Calu3 (cell line): ENCODE data around the gene BRF1. TPM values are rescaled to one million over a fixed set of nuclear protein-coding genes. Genes with fewer than 3 reads are reported as not detected.

ENCODE experiments used
- BruUV-seq: library from RNA; stranded (reverse); fragments of 400-500 nt; replicated peaks from 2 replicates; lab custom pipeline; 2021; lab: Mats Ljungman, UMichigan
- CTCF ChIA-PET: fragments of 300-600 bp; sonication (Branson Sonifier 250); formaldehyde crosslinking; loops from one replicate; lab custom pipeline; 2022; ENCODE audit warnings: antibody characterized with exemption; lab: Charles Lee
- DNase-seq: peaks from one replicate; pipeline ENCODE4 v3.0.0; 2022
- H3K27ac Mint-ChIP-seq: one replicate; pipeline ENCODE4 v1.8.0; 2022; ENCODE audit warnings: mixed read lengths; ENCODE audit not compliant: unreplicated experiment
- H3K27me3 Mint-ChIP-seq: one replicate; pipeline ENCODE4 v1.8.0; 2022; ENCODE audit warnings: mixed read lengths; ENCODE audit not compliant: unreplicated experiment
- H3K36me3 Mint-ChIP-seq: one replicate; pipeline ENCODE4 v1.8.0; 2022; ENCODE audit warnings: mild to moderate bottlenecking, moderate library complexity, mixed read lengths; ENCODE audit not compliant: insufficient read depth, unreplicated experiment
- H3K4me1 Mint-ChIP-seq: one replicate; pipeline ENCODE4 v1.8.0; 2022; ENCODE audit warnings: mild to moderate bottlenecking, low read depth, mixed read lengths; ENCODE audit not compliant: unreplicated experiment
- H3K4me3 Mint-ChIP-seq: one replicate; pipeline ENCODE4 v1.8.0; 2022; ENCODE audit warnings: mild to moderate bottlenecking, low read depth, moderate library complexity, mixed read lengths; ENCODE audit not compliant: unreplicated experiment
- H3K9me3 Mint-ChIP-seq: one replicate; pipeline ENCODE4 v1.8.0; 2022; ENCODE audit warnings: low read depth, mixed read lengths; ENCODE audit not compliant: unreplicated experiment
- CTCF ChIP-seq: fragments of 200-600 bp; IDR thresholded peaks from one replicate; pipeline ENCODE4 v1.8.0; 2022; ENCODE audit warnings: antibody characterized with exemption; ENCODE audit not compliant: unreplicated experiment
- intact Hi-C: fragments of 100-400 bp; cut with micrococcal nuclease; formaldehyde crosslinking; loops from one replicate; pipeline ENCODE4 v1.10.0; 2022; ENCODE audit not compliant: unreplicated experiment
- total RNA-seq: library from RNA; stranded (reverse); gene quantifications from 2 replicates; pipeline ENCODE4 v1.2.3, GENCODE V29; 2022

The BRF1 gene
- total RNA-seq, 1 experiment from 2014 or later: 38.4 TPM

- Mint-ChIP-seq H3K27me3 (no peaks in the 10 kb centered on the region), H3K9me3 (no peaks in the 10 kb centered on the region), H3K4me1 (peaks cover 15% of the 10 kb centered on the region), H3K4me3 (peak overlapping the region; percentile 51), H3K36me3 (peaks cover 21% of the 10 kb centered on the region), H3K27ac (no peak overlapping the region)
- DNase-seq: peak; percentile 29
- TF ChIP-seq CTCF: no peak
- BruUV-seq: no TSS peak
- CTCF ChIA-PET: interaction anchor here (0.7 to 1.3 kb wide), 3 partner anchors 13 to 222 kb away, joined by 3 to 7 read pairs (median 4); partner anchors contain the start of gene BRF1
- intact Hi-C loops: no loop called here
Observed at GRCh38 chr14:105313381-105314286, 12.8 kb upstream of the BRF1 start.

GRCh38 chr14:105312973-105313372 is 12.2 kb upstream of the BRF1 start:
- no peak overlapping the region for H3K27ac Mint-ChIP-seq
- intact Hi-C loops: no loop called here

DNA sequence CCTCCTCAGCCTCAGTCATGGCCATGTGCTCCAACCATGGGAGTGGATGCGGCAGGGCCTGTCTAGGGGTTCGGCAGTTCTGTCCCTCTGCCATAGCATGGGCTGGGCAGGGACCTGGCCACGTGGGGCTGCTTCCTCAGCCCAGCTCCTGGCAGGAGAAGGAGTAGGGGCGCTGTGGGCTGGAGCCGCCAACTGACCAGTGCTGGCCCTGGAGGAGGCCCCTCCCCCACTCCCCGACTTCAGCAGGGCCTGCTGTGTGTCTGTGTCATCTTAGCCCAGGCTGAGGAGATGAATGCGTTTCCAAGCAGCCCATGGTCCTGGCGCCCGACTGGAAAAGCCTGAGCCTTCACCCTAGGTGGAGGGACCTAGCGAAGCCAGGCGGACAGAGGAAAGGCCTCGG is 11.0 kb upstream of the BRF1 start:
- TF ChIP-seq CTCF: no peak
- intact Hi-C loops: no loop called here
- BruUV-seq: no TSS peak
- H3K9me3 Mint-ChIP-seq: no peaks in the 10 kb centered on the region
- DNase-seq: no peak
- no peak overlapping the region for H3K4me3 Mint-ChIP-seq
- peaks cover 21% of the 10 kb centered on the region for H3K36me3 Mint-ChIP-seq
- H3K4me1 Mint-ChIP-seq: peaks cover 15% of the 10 kb centered on the region
- CTCF ChIA-PET: interaction anchor here (0.5 kb wide), 1 partner anchor 254 kb away, joined by 4 read pairs; no protein-coding TSS in a partner anchor
- no peak overlapping the region for H3K27ac Mint-ChIP-seq
- no peaks in the 10 kb centered on the region for H3K27me3 Mint-ChIP-seq

More at GRCh38 chr14:105312973-105313372, 12.2 kb upstream of the BRF1 start:
- CTCF ChIA-PET: no interaction called here
- H3K27me3 Mint-ChIP-seq: no peaks in the 10 kb centered on the region
- no TSS peak for BruUV-seq
- no peak overlapping the region for H3K4me3 Mint-ChIP-seq
- H3K36me3 Mint-ChIP-seq: peaks cover 21% of the 10 kb centered on the region
- H3K4me1 Mint-ChIP-seq: peaks cover 15% of the 10 kb centered on the region
- DNase-seq: no peak
- H3K9me3 Mint-ChIP-seq: no peaks in the 10 kb centered on the region
- TF ChIP-seq CTCF: no peak

DNA sequence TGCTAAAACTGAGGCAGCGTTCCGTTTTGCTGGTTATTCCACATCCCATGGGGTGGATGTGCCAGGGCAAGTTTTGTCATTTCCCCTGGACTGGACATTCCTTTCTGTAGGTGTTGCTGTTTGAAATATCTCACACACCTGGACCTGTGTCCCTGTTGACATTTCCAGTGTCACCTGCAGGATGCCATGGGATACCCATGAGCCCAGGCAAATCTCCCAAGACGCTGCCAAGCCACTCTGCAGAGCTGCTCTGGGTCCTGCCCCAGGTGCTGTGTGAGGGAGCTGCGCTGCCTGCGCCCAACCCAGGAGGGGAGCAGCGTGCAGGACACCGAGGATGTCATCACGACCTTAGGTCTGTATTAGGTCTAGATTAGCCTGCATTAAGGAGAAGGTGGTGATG is 8.6 kb upstream of the BRF1 start:
- Mint-ChIP-seq H3K27me3 (no peaks in the 10 kb centered on the region), H3K9me3 (no peaks in the 10 kb centered on the region), H3K4me3 (no peak overlapping the region), H3K36me3 (peaks cover 6% of the 10 kb centered on the region), H3K27ac (no peak overlapping the region), H3K4me1 (no peaks in the 10 kb centered on the region)
- TF ChIP-seq CTCF: no peak
- no peak for DNase-seq
- intact Hi-C loops: no loop called here
- no TSS peak for BruUV-seq
- CTCF ChIA-PET: interaction anchor here (0.7 kb wide), 1 partner anchor 33 kb away, joined by 5 read pairs; no protein-coding TSS in a partner anchor
